Bone marrow (tissue), 2 donors: ENCODE data around the gene VANGL2.

ENCODE experiments used
- DNase-seq, 2 donors: peaks; one replicate each; lab custom pipeline; 2025; lab: John Stamatoyannopoulos, UW

VANGL2 gene

DNA sequence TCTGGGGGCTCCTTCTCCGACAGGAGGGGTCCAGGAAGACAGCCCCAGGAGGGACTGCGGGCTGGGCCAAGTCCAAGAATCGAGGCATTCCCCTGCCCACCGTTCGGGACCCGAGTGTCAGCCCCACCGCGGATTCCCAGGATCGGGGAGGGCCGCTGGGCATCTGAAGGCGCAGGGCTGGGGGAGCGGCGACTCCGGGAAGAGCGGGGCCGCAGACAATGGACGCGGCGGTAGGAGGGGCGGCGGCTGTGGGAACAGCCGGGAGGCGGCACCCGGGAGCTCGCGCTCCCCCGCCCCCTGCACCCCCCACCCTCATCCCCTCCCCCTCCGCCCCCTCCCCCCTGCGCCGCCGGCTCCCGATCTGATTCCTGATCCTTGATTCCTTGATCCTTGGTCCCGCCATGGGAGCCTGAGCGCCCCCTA, at the start of gene VANGL2:
Gene VANGL2 (plus strand): TSS at position 342 of the 423 bp plus-strand sequence. CDS start 15,274 bp downstream, outside the sequence.
- DNase-seq, result peak in 1 of 2 donors; percentile 58

DNA sequence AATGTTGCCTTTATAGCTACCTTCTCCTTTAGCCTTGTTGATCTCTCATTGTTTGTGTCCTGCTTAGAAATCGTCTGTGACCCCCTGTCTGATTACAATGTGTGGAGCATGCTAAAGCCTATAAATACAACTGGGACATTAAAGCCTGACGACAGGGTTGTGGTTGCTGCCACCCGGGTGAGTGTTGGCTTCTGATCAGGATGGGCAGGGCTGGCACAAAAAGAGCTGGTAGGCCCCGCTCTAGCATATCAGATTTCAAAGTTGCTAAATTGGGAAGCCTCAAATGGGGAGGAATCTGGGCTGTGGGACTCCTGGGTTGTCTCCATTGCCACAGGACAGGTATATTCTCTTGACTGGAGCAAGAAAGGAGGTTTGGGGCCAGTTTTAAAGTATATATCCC, 48.7 kb upstream of the VANGL2 start:
- DNase-seq, result no peak

DNA sequence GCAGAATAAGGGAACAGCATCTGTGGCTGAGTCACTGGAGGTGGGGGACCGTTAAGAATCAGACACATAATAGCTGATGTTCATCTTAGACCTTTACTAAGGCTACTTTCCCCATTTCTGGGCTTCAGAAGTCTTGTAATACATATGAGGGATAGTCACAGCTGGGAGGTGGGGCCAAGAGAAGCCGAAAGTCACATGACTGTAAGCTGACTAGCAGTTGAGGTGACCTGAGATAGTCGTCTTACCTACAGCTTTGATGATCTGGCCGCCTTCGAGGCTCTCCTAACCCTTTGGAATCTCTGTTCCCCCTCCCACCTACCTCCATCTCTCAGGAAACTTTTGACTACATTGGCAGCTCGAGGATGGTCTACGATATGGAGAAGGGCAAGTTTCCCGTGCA, 47.8 kb upstream of the VANGL2 start:
- no peak for DNase-seq

DNA sequence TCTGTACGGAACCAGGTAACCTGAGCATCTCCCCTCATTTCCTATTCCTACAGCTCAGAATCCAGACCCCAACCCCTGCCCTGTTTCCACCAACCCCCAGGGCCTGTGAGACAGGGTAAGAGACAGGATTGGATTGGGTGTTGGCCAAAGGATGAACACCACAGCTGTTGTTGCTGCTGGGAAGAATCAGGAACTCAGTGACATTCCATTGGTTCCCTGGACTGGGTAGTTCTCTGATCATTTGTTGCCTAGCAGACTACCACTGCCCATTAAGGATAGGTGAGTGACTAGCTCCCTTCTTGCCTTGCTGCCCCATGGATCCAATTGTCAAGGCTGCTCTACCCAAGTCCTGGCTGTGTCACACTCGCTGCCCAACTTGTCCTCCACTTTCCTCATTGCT, 47.1 kb upstream of the VANGL2 start:
- DNase-seq, result no peak

DNA sequence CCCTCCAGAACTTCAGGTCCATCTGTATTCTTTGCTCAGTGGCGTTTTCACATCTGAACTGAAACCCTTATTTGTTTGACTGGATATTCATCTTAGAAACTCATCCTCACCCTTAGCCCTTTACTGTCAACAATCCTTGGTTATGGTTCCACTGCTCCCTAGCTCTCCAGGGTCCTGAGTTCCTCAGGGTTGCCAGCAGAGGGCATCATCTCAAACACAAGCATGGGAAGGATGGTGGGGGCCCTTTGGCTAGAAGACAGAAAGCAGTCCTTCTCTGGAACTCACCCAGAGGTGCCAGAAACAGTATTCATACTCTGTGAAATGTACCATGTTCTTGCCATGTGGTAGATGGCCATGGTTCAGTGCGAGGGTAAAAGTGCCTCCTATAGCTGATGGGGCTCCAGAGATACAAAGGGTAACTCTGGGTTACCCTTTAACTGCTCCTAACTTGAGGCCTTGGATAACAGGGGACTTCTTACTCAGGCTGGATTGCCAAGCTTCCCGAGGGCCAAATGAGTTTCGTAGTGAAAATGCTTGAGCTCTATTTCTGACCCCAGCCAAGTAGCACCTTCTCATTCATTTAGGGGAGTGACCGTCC, 45.9 kb upstream of the VANGL2 start:
- peak in 1 of 2 donors; percentile 14 for DNase-seq

DNA sequence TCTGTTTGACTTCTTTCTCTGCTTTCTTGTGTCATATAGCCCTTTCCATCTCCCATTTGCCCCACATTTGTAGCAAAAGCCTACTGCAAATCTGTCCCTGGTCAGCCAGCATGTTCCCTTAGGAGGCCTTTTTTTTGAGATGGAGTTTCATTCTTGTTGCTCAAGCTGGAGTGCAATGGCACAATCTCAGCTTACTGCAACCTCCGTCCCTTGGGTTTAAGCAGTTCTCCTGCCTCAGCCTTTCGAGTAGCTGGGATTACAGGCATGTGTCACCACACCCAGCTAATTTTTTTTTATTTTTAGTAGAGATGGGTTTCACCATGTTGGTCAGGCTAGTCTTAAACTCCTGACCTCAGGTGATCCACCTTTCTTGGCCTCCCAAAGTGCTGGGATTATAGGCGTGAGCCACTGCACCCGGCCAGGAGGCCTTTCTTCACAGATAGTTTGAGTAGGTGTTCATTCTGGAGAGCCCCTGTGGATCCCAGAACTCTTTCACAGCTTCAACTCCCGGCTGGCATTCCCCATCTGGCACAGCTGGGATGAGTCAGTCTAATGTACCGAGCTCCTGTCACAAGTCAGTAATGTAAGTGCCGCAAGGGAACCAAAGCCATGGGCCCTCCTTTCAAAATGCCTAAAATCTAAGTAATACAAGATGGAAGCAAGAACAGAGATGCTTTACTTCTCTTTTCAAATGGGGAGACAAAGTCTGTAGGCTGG, 42.9 kb upstream of the VANGL2 start:
- no peak for DNase-seq

DNA sequence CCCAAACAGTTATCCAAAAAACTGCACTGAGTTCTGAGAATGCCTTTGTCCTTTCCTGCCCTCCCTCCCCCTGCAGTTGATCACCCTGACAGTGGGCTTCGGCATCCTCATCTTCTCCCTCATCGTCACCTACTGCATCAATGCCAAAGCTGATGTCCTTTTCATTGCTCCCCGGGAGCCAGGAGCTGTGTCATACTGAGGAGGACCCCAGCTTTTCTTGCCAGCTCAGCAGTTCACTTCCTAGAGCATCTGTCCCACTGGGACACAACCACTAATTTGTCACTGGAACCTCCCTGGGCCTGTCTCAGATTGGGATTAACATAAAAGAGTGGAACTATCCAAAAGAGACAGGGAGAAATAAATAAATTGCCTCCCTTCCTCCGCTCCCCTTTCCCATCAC, 42.3 kb upstream of the VANGL2 start:
- no peak for DNase-seq

DNA sequence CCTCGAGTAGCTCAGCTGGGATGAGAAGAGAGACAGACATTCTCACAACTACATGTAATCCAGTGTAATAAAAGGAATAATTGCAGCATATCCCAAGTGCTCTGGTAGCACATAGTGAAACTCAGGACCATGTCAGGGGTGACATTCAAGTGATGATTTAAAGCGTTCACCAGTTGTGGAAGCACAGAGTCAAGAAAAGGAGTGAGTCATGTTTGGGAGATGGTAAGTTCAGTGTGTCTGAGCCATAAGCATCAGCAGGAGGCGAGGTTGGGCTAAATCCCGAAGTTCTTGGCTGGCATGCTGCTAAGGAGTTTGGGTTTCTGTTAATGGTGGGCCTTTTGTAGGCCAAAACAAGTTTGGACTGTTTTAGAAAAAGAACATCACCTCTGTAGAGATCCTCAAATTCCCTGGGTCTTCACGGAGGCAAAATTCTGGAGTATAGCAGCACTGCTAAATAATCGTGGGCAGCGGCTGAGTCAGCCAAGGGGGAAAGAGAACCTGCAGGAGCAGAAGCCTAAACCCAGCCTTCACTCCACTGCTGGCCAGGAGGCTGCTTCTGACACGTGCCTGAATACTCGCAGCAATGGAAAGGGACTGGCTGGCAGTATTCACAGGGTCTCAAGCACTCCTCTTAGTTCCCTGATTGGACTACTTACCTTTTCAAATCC, 40.7 kb upstream of the VANGL2 start:
- DNase-seq, result no peak

DNA sequence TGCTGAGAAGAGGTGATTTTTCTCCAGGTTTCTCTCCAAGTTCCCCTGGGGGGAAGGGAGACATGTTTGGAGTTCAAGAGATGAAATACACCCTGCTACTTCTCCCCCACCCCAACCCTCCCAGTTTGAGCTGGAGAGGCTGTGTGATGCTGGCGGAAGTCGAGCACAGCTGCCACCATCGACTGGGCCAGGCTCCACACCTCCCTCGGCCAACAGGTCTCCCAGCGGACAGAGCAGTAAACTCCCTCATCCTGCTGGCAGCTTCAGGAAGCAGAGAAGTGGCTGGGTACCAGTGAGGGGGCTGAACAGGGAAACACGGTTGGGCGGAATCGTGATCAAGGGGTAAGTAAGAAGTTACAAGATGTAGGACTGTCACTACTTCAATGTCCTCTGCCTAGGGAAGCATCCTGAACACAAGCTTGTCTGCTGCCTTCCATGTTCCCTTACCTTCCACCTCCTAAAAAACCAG, 40.1 kb upstream of the VANGL2 start:
- no peak for DNase-seq

DNA sequence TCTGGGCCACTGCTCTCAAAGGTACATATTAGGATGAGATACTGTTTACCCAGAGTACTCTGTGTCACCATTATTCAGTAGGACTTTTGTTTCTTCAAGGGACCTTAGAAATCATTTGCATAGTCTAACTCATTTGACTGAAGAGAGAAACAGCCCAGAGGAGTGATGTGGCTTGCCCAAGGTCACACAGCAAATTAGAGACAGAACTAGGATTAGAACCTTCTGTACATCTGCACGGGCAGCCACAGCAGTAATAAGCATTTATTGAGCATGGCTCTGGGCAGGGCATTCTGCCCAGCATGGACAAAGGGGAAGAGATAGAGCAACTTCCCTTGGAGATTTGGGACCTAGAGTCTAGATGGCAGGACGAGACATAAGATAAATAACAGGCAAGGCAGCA, 39.2 kb upstream of the VANGL2 start:
- DNase-seq, result no peak

DNA sequence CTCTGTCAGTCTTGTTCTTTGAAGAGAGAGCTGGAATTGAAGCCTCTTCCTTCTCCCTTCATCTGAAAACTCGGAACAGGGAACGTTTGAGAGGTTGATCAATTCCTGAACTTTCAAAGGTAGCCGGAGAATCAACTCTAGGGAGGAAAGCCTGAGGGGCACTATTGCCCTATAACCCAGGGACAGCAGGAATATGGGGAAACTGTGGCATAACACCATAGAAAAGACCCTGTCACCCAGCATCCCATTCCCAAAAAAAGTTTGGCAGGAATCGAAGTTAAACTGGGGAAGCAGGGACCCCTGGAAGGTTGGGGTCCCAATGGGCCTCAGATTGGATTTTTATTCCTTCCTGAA, 38.6 kb upstream of the VANGL2 start:
- DNase-seq, result no peak

DNA sequence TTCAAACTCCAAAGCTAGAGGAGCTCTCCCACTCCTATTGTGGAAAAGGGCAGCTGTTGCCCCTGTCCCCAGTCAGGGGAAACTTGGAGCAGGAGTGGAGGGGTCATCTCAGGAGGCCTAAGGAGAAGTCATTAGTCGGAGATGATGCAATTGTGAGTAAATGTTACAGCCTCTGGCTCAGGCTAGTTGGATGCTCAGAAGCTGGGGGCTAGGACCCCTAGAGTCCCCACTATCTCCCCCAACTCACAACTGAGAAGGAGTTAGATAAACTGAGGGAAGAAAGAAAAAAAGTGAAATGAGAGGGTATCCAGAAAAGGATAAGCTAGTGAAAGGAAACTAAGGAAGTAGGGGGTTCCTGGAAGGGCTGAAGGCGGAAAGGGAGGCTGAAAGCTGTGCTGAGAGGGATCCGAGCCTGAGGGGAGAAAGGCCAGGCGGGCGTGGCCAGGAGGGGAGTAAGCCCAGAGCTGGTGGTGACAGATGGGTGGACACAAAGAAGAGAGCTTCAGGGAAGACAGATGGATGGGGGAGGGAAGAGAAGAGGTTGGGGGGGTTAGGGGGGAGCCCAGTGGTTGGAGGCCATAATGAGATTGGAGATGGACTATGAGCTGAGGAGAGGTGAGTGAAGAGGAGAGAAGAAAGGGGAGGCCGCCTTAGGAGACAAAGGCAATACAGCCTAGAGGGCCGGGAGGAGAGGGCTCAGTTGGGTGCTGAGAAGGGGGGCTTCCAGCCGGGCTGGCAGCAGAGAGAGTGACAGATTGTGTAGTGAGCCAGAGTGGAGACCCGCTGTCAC, 38.0 kb upstream of the VANGL2 start:
- DNase-seq, result no peak

DNA sequence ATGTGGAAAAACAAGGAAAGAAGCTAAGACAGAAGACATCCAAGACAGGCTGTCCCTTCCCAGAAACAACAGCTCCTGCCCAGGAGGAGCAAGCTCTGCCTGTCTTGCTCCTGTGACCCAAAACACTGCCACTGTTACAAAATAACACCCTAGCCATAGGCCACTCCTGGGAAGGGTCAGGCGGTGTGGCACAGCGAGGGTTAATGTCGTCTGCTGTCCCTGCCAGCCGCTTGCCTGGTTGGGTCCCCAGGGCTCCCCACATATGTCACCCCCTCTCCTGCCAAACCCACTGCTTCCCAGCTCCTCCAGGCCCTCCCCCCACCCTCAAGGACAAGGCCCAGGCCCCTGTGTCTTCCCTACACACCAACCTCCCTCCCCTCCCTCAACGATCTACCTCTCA, 37.4 kb upstream of the VANGL2 start:
- DNase-seq, result no peak

DNA sequence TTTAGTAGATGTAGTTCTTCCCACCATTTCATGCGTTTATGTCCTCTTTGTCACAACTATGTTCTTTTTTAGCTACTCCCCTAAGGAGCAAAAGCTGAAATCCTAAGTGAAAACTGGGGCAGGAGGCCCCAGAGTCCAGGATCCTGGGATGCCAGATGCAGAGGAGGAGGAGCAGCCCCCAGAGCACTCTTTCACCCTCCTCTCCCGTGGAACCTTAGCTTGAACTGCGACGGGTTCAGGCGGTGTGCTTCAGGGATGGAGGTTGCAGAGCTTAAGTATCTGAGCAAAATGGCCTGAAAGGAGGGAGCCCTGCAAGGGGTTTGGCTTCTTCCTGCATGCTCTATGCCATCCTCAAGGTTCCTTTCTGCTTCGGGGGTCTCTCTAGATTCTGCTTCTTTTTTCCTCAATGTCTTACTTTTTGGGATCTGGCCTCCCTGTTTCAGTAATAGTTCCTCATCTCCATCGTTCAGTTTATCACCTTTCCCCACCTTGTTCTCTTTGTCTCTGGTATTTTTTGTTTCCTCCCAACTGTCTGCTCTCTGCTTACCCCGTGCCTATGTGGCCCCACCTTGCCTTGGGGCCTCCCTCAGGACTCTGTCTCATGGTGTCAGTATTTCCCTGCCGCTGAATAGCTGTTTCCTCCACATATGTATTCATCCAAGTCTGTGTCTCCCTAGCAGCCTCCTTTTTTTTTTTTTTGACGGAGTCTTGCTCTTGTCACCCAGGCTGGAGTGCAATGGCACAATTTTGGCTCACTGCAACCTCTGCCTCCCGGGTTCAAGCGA, 36.2 kb upstream of the VANGL2 start:
- DNase-seq, result no peak

DNA sequence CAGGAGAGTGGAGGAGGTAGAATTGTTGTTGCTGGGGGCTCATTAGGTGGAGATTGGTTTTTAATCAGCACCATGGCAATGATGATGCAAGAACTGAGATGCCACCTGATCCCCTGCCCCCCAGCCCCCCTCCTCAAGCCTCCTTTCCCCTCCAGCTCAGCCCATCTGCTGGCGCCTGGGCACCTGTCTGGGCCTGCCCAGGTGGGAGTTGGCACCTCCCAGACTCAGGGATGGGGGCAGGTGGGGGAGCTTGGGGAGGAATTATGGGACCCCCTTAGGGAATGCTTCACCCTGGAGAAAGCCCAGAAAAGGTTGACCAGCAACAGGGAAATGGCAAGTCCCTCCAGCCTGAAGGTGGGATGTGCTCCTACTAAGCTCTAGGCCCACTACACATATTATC, 35.0 kb upstream of the VANGL2 start:
- no peak for DNase-seq

DNA sequence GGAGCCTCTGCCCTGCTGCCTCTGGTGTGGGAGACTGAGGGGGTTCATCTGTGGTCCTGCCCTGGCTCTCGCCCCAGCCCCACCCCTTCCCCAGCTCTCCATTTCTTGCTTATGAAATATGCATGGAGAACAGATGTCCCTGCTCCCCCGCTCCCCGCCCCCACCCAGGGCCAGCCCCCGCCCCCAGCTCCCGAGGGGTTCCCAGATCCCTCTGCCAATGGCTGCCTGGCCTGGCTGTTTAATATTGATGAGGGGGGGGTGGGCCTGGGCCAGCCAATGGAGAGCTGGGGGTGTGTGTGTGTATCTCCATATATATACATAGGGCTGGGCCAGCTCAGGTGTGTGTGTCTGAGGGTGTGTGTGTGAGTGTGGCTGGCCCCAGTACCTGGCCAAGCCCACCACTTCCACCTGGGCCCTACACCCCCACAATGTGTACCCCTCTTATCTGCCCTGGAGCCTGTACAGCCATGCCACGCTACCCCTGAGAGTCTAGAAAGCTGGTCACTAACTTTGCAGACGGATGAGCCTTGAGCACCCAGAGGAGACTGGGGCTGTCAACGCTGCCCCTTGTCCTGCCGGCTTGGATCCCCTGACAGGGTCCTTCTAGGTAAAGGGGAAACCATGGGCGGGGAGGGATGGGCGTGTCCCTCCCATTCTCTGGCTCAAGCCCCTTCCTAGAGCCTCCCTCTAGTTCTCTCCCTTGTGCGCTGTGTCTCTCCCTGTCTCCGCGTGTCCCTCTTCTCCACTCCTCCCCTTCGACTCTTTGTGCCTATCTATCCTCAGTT, 33.4 kb upstream of the VANGL2 start, which contains the start of gene NHLH1:
Gene NHLH1 (plus strand): TSS at position 341 of the 785 bp plus-strand sequence. CDS start 3,661 bp downstream, outside the sequence.
- no peak for DNase-seq

DNA sequence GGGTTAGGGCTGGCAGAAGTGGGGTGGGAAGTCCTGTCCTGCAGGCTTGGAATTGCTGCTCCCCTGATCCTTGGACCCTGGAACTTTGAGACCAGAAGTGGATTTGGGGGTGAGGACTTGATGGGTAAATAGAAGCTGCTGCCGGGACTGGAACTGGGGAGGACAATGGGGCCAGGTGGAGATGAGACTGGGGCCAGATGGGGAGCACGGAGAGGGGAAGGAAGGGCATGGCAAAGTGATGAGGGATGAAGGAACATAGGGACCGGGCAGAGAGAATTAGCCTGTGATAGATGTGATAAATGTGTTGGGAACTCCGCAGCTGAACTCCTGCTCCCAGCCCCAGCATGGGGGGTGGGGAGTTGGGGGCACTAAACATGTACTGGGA, 32.9 kb upstream of the VANGL2 start:
- DNase-seq, result no peak

DNA sequence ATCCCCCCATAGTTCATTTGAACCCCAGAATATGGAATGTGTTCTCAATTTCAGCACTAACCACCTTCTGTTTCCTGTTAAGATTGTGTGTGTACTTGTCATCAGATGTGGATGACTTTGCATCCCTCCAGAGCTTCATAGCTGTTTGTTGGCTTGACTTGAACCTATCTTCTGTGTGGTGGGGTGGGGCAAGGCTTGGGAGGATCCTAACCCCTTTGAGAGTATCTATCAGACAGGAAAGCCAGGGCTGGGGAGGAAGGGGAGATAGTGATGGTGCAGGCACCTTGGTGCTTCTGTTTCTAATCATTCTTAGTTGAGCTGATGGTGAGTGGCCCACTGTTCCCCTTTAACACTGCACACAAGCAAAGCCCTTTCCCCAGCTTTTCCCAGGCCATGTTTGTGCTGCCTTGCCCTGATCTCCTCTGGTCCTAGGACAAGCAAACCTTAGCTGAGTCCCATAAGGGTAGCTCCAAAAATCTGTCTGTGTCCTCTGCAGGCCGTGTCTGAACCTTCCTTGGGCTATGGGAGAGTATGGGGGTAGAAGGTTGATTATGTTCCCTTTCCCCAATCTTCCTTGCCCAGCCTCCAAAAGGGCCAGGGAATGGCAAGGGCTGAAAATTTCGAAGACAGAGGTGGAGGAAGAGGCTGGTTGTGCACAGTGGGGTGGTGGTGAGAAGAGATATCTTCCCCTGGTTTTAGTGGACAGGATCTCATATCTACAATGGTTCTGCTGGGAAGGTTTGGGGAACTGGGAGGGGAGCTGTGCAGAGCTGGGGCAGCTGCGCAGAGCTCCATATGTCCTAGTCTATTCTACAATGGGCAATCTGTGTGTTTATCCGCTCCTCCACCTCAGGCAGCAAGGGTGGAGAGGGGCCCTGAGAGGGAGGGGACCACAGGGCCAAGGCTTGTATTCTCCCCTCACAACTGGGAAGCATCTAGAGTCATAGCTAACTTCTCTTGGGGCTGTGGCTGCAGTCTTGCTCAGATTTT, 32.1 kb upstream of the VANGL2 start:
- peak in 1 of 2 donors; percentile 63 for DNase-seq

DNA sequence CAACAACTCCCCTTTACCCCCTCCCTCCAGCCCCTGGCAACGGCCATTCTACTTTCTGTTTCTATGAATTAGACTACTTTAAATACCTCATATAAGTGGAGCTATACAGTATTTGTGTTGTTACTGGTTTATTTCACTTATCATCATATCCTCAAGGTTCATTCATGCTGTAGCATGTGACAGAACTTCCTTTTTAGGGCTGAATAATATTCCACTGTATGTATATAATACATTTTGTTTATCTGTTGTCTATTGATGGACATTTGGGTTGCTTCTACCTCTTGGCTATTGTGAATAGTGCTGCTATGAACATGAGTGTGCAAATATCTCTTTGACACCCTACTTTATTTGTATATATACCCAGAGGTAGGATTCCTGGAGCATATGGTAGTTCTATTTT, 31.3 kb upstream of the VANGL2 start:
- DNase-seq, result no peak
